Fibroblast of lung (primary cell): ENCODE measurements around the gene BCDIN3D.

Experiments used
- EZH2 ChIP-seq: IDR thresholded peaks from 2 replicates; pipeline ENCODE4 v1.5.1; 2012; ENCODE audit warnings: low read length, control low read depth, mild to moderate bottlenecking; ENCODE audit errors: missing control alignments
- TF ChIP-seq, protein P1 (sequence below), 2 donors: IDR thresholded peaks in 1 of 2; conservative IDR thresholded peaks in 1 of 2; 1 replicate in 1 of 2; 2 replicates in 1 of 2; pipeline ENCODE4 v1.5.1; 2011 to 2012; ENCODE audit warnings: low read length in 2 of 2, control low read depth in 1 of 2, inconsistent platforms in 1 of 2, low read depth in 1 of 2, mild to moderate bottlenecking in 1 of 2

DNA sequence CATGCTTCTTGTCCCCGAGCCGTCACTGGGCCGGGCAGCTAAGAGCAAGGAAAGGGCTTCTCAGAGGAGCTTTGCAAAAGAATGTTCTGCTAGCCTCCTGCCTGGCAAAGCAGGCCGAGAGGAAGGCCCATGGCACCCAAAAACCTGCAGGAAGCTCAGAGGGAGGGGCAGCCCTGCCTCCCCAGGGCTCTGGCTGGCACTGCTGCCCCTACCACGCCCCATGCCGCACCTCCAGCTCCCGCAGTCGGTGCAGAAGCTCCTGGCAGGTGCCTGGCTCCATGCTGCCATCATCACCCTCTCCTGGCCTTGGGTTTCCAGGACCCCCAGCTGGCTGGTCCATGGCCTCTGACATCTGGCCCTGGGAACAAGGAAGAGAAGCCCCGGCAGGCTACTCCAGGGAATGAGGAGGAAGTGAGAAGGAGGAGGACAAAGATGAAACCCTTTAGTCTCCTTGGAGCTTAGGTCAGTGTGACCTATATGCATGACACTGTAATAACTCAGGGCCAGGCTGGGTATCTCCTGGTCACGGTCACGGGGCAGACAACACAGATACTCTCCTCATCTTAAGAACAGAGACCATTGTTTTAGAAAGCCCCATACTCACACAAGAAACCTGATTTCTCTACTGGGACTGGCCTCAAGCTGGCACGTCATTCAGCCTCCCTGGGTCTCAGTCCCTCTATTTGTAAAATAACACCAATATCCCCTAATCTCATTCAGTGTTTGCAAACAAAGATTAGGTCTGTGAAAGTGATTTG is 39.0 kb downstream of the BCDIN3D start:
- TF ChIP-seq, protein P1, sequence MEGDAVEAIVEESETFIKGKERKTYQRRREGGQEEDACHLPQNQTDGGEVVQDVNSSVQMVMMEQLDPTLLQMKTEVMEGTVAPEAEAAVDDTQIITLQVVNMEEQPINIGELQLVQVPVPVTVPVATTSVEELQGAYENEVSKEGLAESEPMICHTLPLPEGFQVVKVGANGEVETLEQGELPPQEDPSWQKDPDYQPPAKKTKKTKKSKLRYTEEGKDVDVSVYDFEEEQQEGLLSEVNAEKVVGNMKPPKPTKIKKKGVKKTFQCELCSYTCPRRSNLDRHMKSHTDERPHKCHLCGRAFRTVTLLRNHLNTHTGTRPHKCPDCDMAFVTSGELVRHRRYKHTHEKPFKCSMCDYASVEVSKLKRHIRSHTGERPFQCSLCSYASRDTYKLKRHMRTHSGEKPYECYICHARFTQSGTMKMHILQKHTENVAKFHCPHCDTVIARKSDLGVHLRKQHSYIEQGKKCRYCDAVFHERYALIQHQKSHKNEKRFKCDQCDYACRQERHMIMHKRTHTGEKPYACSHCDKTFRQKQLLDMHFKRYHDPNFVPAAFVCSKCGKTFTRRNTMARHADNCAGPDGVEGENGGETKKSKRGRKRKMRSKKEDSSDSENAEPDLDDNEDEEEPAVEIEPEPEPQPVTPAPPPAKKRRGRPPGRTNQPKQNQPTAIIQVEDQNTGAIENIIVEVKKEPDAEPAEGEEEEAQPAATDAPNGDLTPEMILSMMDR (conservative IDR thresholded peaks at IDR 0.05 in 1 of 2, IDR thresholded peaks at IDR 0.05 in 1 of 2; ENCODE audit: low read depth in 1 of 2, low read length in 2 of 2), result no peak
- TF ChIP-seq EZH2, result no peak
